ENCODE measurements around the gene AGPAT4. TPM values are rescaled to one million over a fixed set of nuclear protein-coding genes. Genes with fewer than 3 reads are reported as not detected.

Gene AGPAT4
- total RNA-seq, 1 experiment from 2014 or later, result 15.5 TPM

- H3K4me2 ChIP-seq (ENCODE audit: low read length), result no peak overlapping the region
- TF ChIP-seq ATF3 (IDR thresholded peaks at IDR 0.05), result no peak
- no peak for TF ChIP-seq SRF (IDR thresholded peaks at IDR 0.05; ENCODE audit: low read depth)
- no peak for TF ChIP-seq JUND (IDR thresholded peaks at IDR 0.05)
- no peak for TF ChIP-seq ZNF274 (IDR thresholded peaks at IDR 0.05; ENCODE audit: low read depth, low read length)
- TF ChIP-seq SIN3A (IDR thresholded peaks at IDR 0.05; ENCODE audit: low read depth), result no peak
- no peak for TF ChIP-seq EZH2 (IDR thresholded peaks at IDR 0.05)
- no peak for TF ChIP-seq ZFX (IDR thresholded peaks at IDR 0.05)
- TF ChIP-seq CTCF (IDR thresholded peaks at IDR 0.05 in 2 of 3, conservative IDR thresholded peaks at IDR 0.05 in 1 of 3; ENCODE audit: borderline replicate concordance in 1 of 3, insufficient read depth in 1 of 3, low read depth in 2 of 3, low read length in 2 of 3), result no peak
- TF ChIP-seq MAX (IDR thresholded peaks at IDR 0.05), result no peak
- no peak for TF ChIP-seq EZH2phosphoT487 (IDR thresholded peaks at IDR 0.05; ENCODE audit: borderline replicate concordance)
- no peak for TF ChIP-seq ELF1 (IDR thresholded peaks at IDR 0.05; ENCODE audit: borderline replicate concordance, low read depth)
- no peak for TF ChIP-seq CBX3 (IDR thresholded peaks at IDR 0.05; ENCODE audit: low read depth)
- TF ChIP-seq TCF7L2 (IDR thresholded peaks at IDR 0.05; ENCODE audit: borderline replicate concordance, extremely low read depth, insufficient read depth, insufficient read length), result no peak
- TF ChIP-seq YY1 (IDR thresholded peaks at IDR 0.05; ENCODE audit: extremely low read depth, insufficient replicate concordance, low read depth, low read length), result no peak
- no peak for TF ChIP-seq POLR2AphosphoS5 (IDR thresholded peaks at IDR 0.05; ENCODE audit: low read depth, low read length)
- TF ChIP-seq CEBPB (IDR thresholded peaks at IDR 0.05; ENCODE audit: low read depth), result no peak
- no peak for TF ChIP-seq REST (IDR thresholded peaks at IDR 0.05; ENCODE audit: low read depth)
- TF ChIP-seq RAD21 (IDR thresholded peaks at IDR 0.05; ENCODE audit: low read depth), result no peak
- no peak for TF ChIP-seq ZBTB33 (IDR thresholded peaks at IDR 0.05; ENCODE audit: extremely low read depth, insufficient replicate concordance, low read length)
- no TSS peak for BruUV-seq (replicated peaks)
Measured at GRCh38 chr6:161117308-161117707, 156.6 kb downstream of the AGPAT4 start.

More at GRCh38 chr6:161117308-161117707, 156.6 kb downstream of the AGPAT4 start:
- intact Hi-C loops (cut with micrococcal nuclease), result no loop called here
- Histone ChIP-seq H3K27me3 (ENCODE audit: insufficient read depth, low read length) (no peaks in the 10 kb centered on the region), H3K27ac (ENCODE audit: low read depth, low read length) (no peak overlapping the region), H4K20me1 (ENCODE audit: insufficient read depth) (no peaks in the 10 kb centered on the region), H3K4me3 (replicated peaks in 1 of 2; ENCODE audit: low read depth in 1 of 2, low read length in 2 of 2) (no peak overlapping the region), H3K79me2 (ENCODE audit: insufficient read depth, low read length) (no peaks in the 10 kb centered on the region), H3K36me3 (ENCODE audit: control insufficient read depth in 1 of 2, insufficient read depth in 2 of 2, low read length in 2 of 2) (peaks cover 10 to 14% of the 10 kb centered on the region in 2 experiments; a peak in 2 of 4 replicates), H3K9me2 (ENCODE audit: insufficient read depth) (no peaks in the 10 kb centered on the region), H3K9me3 (ENCODE audit: control insufficient read depth in 1 of 2, insufficient read depth in 1 of 2, low read depth in 1 of 2, low read length in 2 of 2) (no peaks in the 10 kb centered on the region), H2AFZ (ENCODE audit: low read depth, low read length, poor library complexity, severe bottlenecking) (no peak overlapping the region), H3K4me1 (ENCODE audit: control insufficient read depth in 1 of 2, insufficient read depth in 2 of 2, low read length in 2 of 2) (no peaks in the 10 kb centered on the region), H3K9ac (ENCODE audit: low read length) (no peak overlapping the region)
- POLR2A ChIA-PET, result no interaction called here
- CTCF ChIA-PET, result no interaction called here
- DNase-seq (ENCODE audit: low read depth, low spot score), result no peak
- ATAC-seq, result no peak
- RAD21 ChIA-PET (ENCODE audit: low non-redundant PET in 1 of 2, low total read pairs in 2 of 2, uncharacterized antibody in 2 of 2, unreplicated experiment in 2 of 2), result no interaction called here

Data from HCT116 (cell line).